CD4-positive, alpha-beta T cell treated with Interleukin-4 for 4 hours (primary cell): ENCODE results near the gene OR6B3.
A peak's percentile ranks its signal among the peaks of the same experiment; 100 is the strongest.

ENCODE experiments used
- DNase-seq: peaks from one replicate; pipeline ENCODE4 v3.0.0-alpha.2; 2020

The OR6B3 gene

GRCh38 chr2:240043279-240043989, 9.9 kb downstream of the OR6B3 start:
- no peak for DNase-seq

- DNase-seq, result no peak
Measured at GRCh38 chr2:240042740-240043139, 10.6 kb downstream of the OR6B3 start.

GRCh38 chr2:240041363-240041762, 12.0 kb downstream of the OR6B3 start:
- no peak for DNase-seq

- DNase-seq, result no peak
Measured at GRCh38 chr2:240037358-240037757, 16.0 kb downstream of the OR6B3 start.

GRCh38 chr2:240033330-240033678, 20.0 kb downstream of the OR6B3 start:
- no peak for DNase-seq

DNA sequence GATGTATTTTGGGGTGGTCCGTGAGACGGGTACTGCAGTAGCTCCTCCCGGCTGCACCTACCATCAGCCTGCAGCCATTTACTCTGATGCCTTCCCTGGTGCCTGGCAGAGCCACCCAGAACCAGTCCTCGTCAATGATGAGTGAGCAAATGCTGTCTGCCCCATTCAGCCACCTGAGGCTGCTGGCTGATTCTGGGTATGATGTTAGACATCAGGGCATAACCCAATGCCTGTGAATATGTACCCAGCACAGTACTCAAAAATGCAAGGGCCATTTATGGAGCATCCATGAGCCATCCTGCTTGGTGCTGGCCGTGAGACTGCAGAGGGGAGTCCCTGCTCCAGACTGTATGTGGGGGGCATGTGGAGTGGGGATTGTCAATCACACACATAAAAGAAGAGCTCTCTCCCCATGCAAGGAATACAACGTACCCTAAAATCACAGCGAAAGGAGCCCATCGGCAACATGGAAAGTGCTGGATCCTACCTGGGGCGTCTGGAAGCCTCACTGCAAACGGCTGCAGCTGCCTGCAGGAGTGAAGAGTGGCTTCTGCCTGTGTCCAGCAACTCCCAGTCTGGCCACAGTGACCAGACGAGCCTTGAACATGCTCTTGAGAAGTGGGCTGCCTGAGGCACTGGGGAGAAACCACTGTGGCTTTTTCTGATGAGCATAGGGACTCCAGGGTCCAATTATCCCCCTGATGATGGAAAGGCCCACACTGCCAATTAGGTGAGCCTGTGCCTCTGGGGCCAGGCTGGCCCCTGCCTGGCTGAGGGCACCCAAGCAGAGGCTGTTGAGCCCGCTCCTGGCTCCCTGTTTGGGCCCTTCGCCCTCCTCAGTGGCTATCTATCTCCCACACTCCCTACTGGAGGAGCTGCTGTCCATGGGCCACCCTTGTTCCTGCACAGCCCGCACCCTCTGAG, 20.7 kb downstream of the OR6B3 start:
- DNase-seq, result no peak

- no peak for DNase-seq
Measured at GRCh38 chr2:240030379-240031094, 22.8 kb downstream of the OR6B3 start, which contains the start of gene OR6B2. Gene OR6B2 (minus strand): TSS chr2:240030429. CDS start chr2:240030429, 0 bp downstream.

GRCh38 chr2:240024766-240025165, 28.6 kb downstream of the OR6B3 start:
- DNase-seq, result peak; percentile 8

DNA sequence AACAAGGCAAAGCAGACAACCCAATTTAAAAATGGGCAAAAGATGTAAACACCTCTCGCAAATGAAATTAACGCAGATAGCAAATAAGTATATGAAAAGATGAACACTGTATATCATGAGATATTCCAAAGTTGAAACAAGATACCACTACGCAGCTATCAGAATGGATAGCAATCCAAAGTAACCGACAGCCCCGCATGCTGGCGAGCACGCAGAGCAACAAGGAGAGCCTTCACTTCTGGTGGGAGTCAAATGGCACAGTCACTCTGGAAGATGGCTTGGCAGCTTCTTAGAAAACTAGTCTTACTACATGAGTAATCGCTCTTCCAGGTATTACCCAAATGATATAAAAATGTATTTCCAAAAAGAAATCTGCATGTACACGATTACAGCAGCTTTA, 29.5 kb downstream of the OR6B3 start:
- DNase-seq, result no peak

GRCh38 chr2:240021488-240022104, 31.7 kb downstream of the OR6B3 start:
- DNase-seq, result peak; percentile 52

- no peak for DNase-seq
Measured at GRCh38 chr2:240018071-240018750, 35.1 kb downstream of the OR6B3 start.

GRCh38 chr2:240014327-240014726, 39.0 kb downstream of the OR6B3 start:
- DNase-seq, result no peak

GRCh38 chr2:240013343-240013742, 40.0 kb downstream of the OR6B3 start:
- DNase-seq, result no peak

- no peak for DNase-seq
Measured at GRCh38 chr2:240002983-240003382, 50.3 kb downstream of the OR6B3 start.

GRCh38 chr2:240000671-240001070, 52.6 kb downstream of the OR6B3 start:
- DNase-seq, result no peak

- DNase-seq, result no peak
Measured at GRCh38 chr2:239997686-239998409, 55.5 kb downstream of the OR6B3 start.
